Endodermal cell (in vitro differentiated cells): ENCODE measurements around the gene PYCR2. TPM values are rescaled to one million over a fixed set of nuclear protein-coding genes. Genes with fewer than 3 reads are reported as not detected.

ENCODE experiments used
- DNase-seq: peaks from one replicate; pipeline ENCODE4 v3.0.0-alpha.2; 2017
- H3K27ac ChIP-seq: 2 replicates; pipeline ENCODE4 v1.5.1; 2013; ENCODE audit warnings: mild to moderate bottlenecking, low read depth, low read length, moderate library complexity
- H3K27me3 ChIP-seq: 2 replicates; pipeline ENCODE4 v1.6.1; 2013; ENCODE audit warnings: mild to moderate bottlenecking, low read length, moderate library complexity; ENCODE audit not compliant: insufficient read depth, control insufficient read depth, poor library complexity, severe bottlenecking
- H3K36me3 ChIP-seq: 2 replicates; pipeline ENCODE4 v1.7.0; 2013; ENCODE audit warnings: mild to moderate bottlenecking, low read length, moderate library complexity; ENCODE audit not compliant: control insufficient read depth, insufficient read depth
- H3K4me1 ChIP-seq: one replicate; pipeline ENCODE4 v1.7.0; 2013; ENCODE audit warnings: low read length; ENCODE audit not compliant: control insufficient read depth, insufficient read depth
- H3K4me3 ChIP-seq: 2 replicates; pipeline ENCODE4 v1.5.1; 2013; ENCODE audit warnings: mild to moderate bottlenecking, low read length, moderate library complexity
- H3K9ac ChIP-seq: 2 replicates; pipeline ENCODE4 v1.6.1; 2013; ENCODE audit warnings: mild to moderate bottlenecking, low read length, moderate library complexity; ENCODE audit not compliant: poor library complexity, severe bottlenecking; ENCODE audit errors: extremely low read depth
- H3K9me3 ChIP-seq: 2 replicates; pipeline ENCODE4 v1.6.1; 2013; ENCODE audit warnings: mild to moderate bottlenecking, low read length, moderate library complexity; ENCODE audit not compliant: control insufficient read depth
- H3K27ac Mint-ChIP-seq: 2 replicates; pipeline ENCODE4 v1.8.0; 2020; ENCODE audit warnings: mixed read lengths
- H3K27me3 Mint-ChIP-seq: 2 replicates; pipeline ENCODE4 v1.8.0; 2021; ENCODE audit warnings: mild to moderate bottlenecking, mixed read lengths; ENCODE audit not compliant: insufficient read depth
- H3K36me3 Mint-ChIP-seq: 2 replicates; pipeline ENCODE4 v1.8.0; 2020; ENCODE audit warnings: low read depth, mixed read lengths
- H3K4me1 Mint-ChIP-seq: 2 replicates; pipeline ENCODE4 v1.8.0; 2020; ENCODE audit warnings: mixed read lengths
- H3K4me3 Mint-ChIP-seq: 2 replicates; pipeline ENCODE4 v1.8.0; 2020; ENCODE audit warnings: mild to moderate bottlenecking, moderate library complexity, mixed read lengths
- H3K9me3 Mint-ChIP-seq: 2 replicates; pipeline ENCODE4 v1.8.0; 2020; ENCODE audit warnings: mild to moderate bottlenecking, mixed read lengths
- WGBS, 2 experiments: methylation state at CpG; one replicate each; pipeline versions ENCODE4 v1.1.5 to v1.1.7; 2013; ENCODE audit warnings: missing lambda C conversion rate in 2 of 2, mixed read lengths in 1 of 2; ENCODE audit not compliant: insufficient coverage in 1 of 2, insufficient read length in 1 of 2; 5-methylcytosine and 5-hydroxymethylcytosine counted together
- total RNA-seq, 2 donors: library from RNA; stranded (reverse); fragmentation: NEBNext Ultra II Directional in 1 of 2; extraction: Animal tissue kit (Norgen Biotek cat#: 25700) in 1 of 2; gene quantifications; 2 replicates in 1 of 2; 3 replicates in 1 of 2; pipeline ENCODE4 v1.2.1, GENCODE V29; 2021
- TF ChIP-seq, protein P1 (sequence below): fragments of 200-600 bp; sonication (generic); conservative IDR thresholded peaks from 2 replicates; pipeline ENCODE4 v1.5.0; 2021; ENCODE audit warnings: antibody characterized with exemption, mild to moderate bottlenecking

PYCR2 gene
- total RNA-seq, 2 donors from 2014 or later: 94.5 to 101 TPM

DNA sequence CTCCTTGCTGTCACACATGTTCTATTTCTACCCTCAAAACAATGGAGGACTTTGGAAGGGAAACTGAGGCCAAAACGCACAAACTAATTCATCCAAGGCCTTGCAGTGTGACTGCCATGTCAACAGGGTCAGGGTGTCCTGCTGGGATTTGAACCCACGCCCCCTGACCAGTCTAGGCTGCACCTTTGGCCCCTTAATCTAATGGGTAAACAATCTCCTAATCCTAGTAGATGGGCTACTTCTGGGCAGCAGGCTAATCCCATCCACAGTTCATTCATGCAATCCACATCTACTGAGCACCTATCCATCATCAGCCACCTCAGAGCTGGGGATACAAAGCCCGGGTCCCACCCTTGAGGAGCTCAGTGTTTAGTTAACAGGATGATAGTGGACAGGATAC lies 34.0 kb upstream of the PYCR2 start:
- no peaks in the 10 kb centered on the region for H3K9me3 Mint-ChIP-seq

DNA sequence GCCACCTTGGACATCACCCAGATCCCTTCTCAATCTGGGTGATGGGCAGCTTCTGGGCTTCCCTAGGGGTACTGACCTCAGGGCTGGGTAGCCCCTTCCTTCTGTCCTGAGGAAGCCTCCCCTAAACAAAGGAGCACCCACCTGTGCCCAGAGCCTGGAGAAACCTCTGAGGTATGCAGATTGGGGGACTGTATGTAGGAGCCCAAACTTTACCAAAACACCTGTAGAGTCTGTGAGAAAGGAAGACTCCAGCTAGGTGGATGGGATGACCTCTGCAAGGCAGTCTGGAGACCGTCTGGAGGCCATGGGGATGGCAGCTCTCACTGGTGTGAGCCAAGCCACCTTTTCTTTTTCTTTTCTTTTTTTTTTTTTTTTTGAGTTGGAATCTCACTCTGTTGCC lies 30.7 kb upstream of the PYCR2 start:
- TF ChIP-seq, protein P1, sequence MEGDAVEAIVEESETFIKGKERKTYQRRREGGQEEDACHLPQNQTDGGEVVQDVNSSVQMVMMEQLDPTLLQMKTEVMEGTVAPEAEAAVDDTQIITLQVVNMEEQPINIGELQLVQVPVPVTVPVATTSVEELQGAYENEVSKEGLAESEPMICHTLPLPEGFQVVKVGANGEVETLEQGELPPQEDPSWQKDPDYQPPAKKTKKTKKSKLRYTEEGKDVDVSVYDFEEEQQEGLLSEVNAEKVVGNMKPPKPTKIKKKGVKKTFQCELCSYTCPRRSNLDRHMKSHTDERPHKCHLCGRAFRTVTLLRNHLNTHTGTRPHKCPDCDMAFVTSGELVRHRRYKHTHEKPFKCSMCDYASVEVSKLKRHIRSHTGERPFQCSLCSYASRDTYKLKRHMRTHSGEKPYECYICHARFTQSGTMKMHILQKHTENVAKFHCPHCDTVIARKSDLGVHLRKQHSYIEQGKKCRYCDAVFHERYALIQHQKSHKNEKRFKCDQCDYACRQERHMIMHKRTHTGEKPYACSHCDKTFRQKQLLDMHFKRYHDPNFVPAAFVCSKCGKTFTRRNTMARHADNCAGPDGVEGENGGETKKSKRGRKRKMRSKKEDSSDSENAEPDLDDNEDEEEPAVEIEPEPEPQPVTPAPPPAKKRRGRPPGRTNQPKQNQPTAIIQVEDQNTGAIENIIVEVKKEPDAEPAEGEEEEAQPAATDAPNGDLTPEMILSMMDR: no peak
- peaks cover 43% of the 10 kb centered on the region for H3K27me3 Mint-ChIP-seq

More for the DNA sequence above, 34.0 kb upstream of the PYCR2 start:
- no peaks in the 10 kb centered on the region for H3K36me3 ChIP-seq
- peaks cover 57% of the 10 kb centered on the region for H3K27me3 Mint-ChIP-seq
- H3K9me3 ChIP-seq: no peaks in the 10 kb centered on the region
- peaks cover 9% of the 10 kb centered on the region for H3K4me1 Mint-ChIP-seq
- no peak overlapping the region for H3K4me3 ChIP-seq
- no peaks in the 10 kb centered on the region for H3K36me3 Mint-ChIP-seq
- TF ChIP-seq, protein P1: no peak
- peak overlapping the region; percentile 52 for H3K27ac Mint-ChIP-seq
- H3K9ac ChIP-seq: no peak overlapping the region
- no peak overlapping the region for H3K27ac ChIP-seq
- peak; percentile 78 for DNase-seq
- H3K4me1 ChIP-seq: peaks cover 3% of the 10 kb centered on the region
- H3K27me3 ChIP-seq: no peaks in the 10 kb centered on the region
- H3K4me3 Mint-ChIP-seq: no peak overlapping the region
- WGBS, 2 experiments: 55 to 58% methylated on average over 2 to 3 of the region's 3 CpGs

DNA sequence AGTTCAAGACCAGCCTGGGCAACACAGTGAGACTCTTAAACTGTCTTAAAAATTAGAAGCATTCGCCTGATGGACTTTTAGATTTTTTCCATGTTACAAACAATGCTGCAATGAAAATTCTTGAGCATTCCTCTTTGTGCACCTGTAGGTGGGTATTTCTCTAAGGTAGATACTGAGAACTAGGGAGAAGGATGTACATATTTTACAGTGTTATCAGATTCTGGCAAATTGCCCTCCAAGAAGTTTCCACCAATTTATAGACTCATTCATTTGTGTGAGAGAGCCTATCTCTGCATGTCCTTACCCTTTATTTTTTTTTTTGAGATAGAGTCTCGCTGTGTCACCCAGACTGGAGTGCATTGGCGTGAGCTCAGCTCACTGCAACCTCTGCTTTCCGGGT lies 29.3 kb upstream of the PYCR2 start:
- no peak for DNase-seq
- H3K27me3 Mint-ChIP-seq: peaks cover 44% of the 10 kb centered on the region
- peaks cover 15% of the 10 kb centered on the region for H3K4me1 ChIP-seq
- no peaks in the 10 kb centered on the region for H3K27me3 ChIP-seq
- no peak overlapping the region for H3K4me3 ChIP-seq
- 86 to 95% methylated on average over 4 of the region's 4 CpGs for WGBS, 2 experiments
- H3K36me3 Mint-ChIP-seq: no peaks in the 10 kb centered on the region
- H3K4me1 Mint-ChIP-seq: peaks cover 30% of the 10 kb centered on the region
- H3K9ac ChIP-seq: no peak overlapping the region
- TF ChIP-seq, protein P1: no peak
- no peak overlapping the region for H3K27ac ChIP-seq
- H3K4me3 Mint-ChIP-seq: no peak overlapping the region
- no peaks in the 10 kb centered on the region for H3K9me3 ChIP-seq
- no peaks in the 10 kb centered on the region for H3K9me3 Mint-ChIP-seq
- H3K27ac Mint-ChIP-seq: no peak overlapping the region
- H3K36me3 ChIP-seq: no peaks in the 10 kb centered on the region

More for the DNA sequence above, 30.7 kb upstream of the PYCR2 start:
- no peak for DNase-seq
- H3K27ac Mint-ChIP-seq: no peak overlapping the region
- WGBS, 2 experiments: 94% methylated on average over 1 of the region's 1 CpG; no CpG with 5 or more reads in 1 of the 2 experiments
- Histone ChIP-seq H3K9ac (no peak overlapping the region), H3K4me1 (peaks cover 12% of the 10 kb centered on the region), H3K36me3 (no peaks in the 10 kb centered on the region), H3K4me3 (no peak overlapping the region), H3K27ac (no peak overlapping the region), H3K9me3 (no peaks in the 10 kb centered on the region), H3K27me3 (no peaks in the 10 kb centered on the region)
- no peaks in the 10 kb centered on the region for H3K9me3 Mint-ChIP-seq
- H3K36me3 Mint-ChIP-seq: no peaks in the 10 kb centered on the region
- H3K4me1 Mint-ChIP-seq: peaks cover 20% of the 10 kb centered on the region
- no peak overlapping the region for H3K4me3 Mint-ChIP-seq
